H9 (cell line): Measurements from ENCODE around the gene THAP5. TPM values are rescaled to one million over a fixed set of nuclear protein-coding genes. Genes with fewer than 3 reads are reported as not detected.

ENCODE experiments used
- DNase-seq: peaks from one replicate; pipeline ENCODE4 v3.0.0-alpha.2; 2017
- H2AFZ ChIP-seq: one replicate; pipeline ENCODE4 v1.6.1; 2013; ENCODE audit warnings: mild to moderate bottlenecking, low read length, control low read depth, moderate library complexity
- H2AK5ac ChIP-seq: 2 replicates; pipeline ENCODE4 v1.6.1; 2013; ENCODE audit warnings: low read length, control low read depth, mixed read lengths; ENCODE audit not compliant: insufficient read length
- H2BK120ac ChIP-seq: one replicate; pipeline ENCODE4 v1.6.1; 2013; ENCODE audit warnings: low read depth, mild to moderate bottlenecking, low read length, control low read depth, inconsistent platforms; ENCODE audit not compliant: poor library complexity, severe bottlenecking
- H2BK12ac ChIP-seq: 2 replicates; pipeline ENCODE4 v1.6.1; 2013; ENCODE audit warnings: low read length, control low read depth, mixed read lengths, low read depth; ENCODE audit not compliant: insufficient read length
- H2BK15ac ChIP-seq: 2 replicates; pipeline ENCODE4 v1.6.1; 2013; ENCODE audit warnings: low read depth, low read length, control low read depth
- H2BK20ac ChIP-seq: one replicate; pipeline ENCODE4 v1.6.1; 2013; ENCODE audit warnings: low read depth, mild to moderate bottlenecking, low read length, control low read depth, inconsistent platforms; ENCODE audit not compliant: poor library complexity, severe bottlenecking
- H2BK5ac ChIP-seq: 2 replicates; pipeline ENCODE4 v1.6.1; 2013; ENCODE audit warnings: low read length, control low read depth, mixed read lengths; ENCODE audit not compliant: insufficient read length
- H3K14ac ChIP-seq: 2 replicates; pipeline ENCODE4 v1.6.1; 2013; ENCODE audit warnings: low read length, control low read depth; ENCODE audit not compliant: insufficient read depth
- H3K18ac ChIP-seq: 2 replicates; pipeline ENCODE4 v1.6.1; 2013; ENCODE audit warnings: low read depth, mild to moderate bottlenecking, mixed read lengths, low read length, control low read depth; ENCODE audit not compliant: insufficient read length
- H3K23ac ChIP-seq: 2 replicates; pipeline ENCODE4 v1.6.1; 2013; ENCODE audit warnings: low read length, control low read depth, mixed read lengths, low read depth; ENCODE audit not compliant: insufficient read length
- H3K23me2 ChIP-seq: 2 replicates; pipeline ENCODE4 v1.6.1; 2013; ENCODE audit warnings: low read depth, mild to moderate bottlenecking, mixed read lengths, low read length, control low read depth; ENCODE audit not compliant: insufficient read length, poor library complexity, severe bottlenecking
- H3K27ac ChIP-seq: 2 replicates; pipeline ENCODE4 v1.5.1; 2013; ENCODE audit warnings: low read length, control low read depth, mixed read lengths, low read depth; ENCODE audit not compliant: insufficient read length
- H3K27me3 ChIP-seq: 2 replicates; pipeline ENCODE4 v1.6.1; 2013; ENCODE audit warnings: low read length, control low read depth, inconsistent platforms; ENCODE audit not compliant: insufficient read depth
- H3K4ac ChIP-seq: 2 replicates; pipeline ENCODE4 v1.6.1; 2013; ENCODE audit warnings: low read depth, mild to moderate bottlenecking, control low read depth, inconsistent platforms, low read length, moderate library complexity
- H3K4me1 ChIP-seq: 2 replicates; pipeline ENCODE4 v1.6.1; 2013; ENCODE audit warnings: low read length, control low read depth, inconsistent platforms; ENCODE audit not compliant: insufficient read depth
- H3K4me2 ChIP-seq: 2 replicates; pipeline ENCODE4 v1.6.1; 2013; ENCODE audit warnings: low read length, control low read depth, mixed read lengths; ENCODE audit not compliant: insufficient read length, insufficient read depth
- H3K56ac ChIP-seq: 2 replicates; pipeline ENCODE4 v1.6.1; 2013; ENCODE audit warnings: low read depth, mild to moderate bottlenecking, mixed read lengths, low read length, control low read depth; ENCODE audit not compliant: insufficient read length
- H3K79me1 ChIP-seq: 2 replicates; pipeline ENCODE4 v1.6.1; 2013; ENCODE audit warnings: low read depth, mild to moderate bottlenecking, moderate library complexity, low read length, control low read depth, inconsistent platforms; ENCODE audit not compliant: insufficient read depth, poor library complexity, severe bottlenecking
- H3K79me2 ChIP-seq: 2 replicates; pipeline ENCODE4 v1.6.1; 2013; ENCODE audit warnings: low read length, control low read depth, inconsistent platforms; ENCODE audit not compliant: insufficient read depth
- H3K9ac ChIP-seq: 2 replicates; pipeline ENCODE4 v1.6.1; 2013; ENCODE audit warnings: low read length, control low read depth, mixed read lengths; ENCODE audit not compliant: insufficient read length; ENCODE audit errors: extremely low read depth
- H3K9me3 ChIP-seq: one replicate; pipeline ENCODE4 v1.6.1; 2013; ENCODE audit warnings: low read depth, low read length, inconsistent platforms; ENCODE audit not compliant: control insufficient read depth
- H3T11ph ChIP-seq: one replicate; pipeline ENCODE4 v1.6.1; 2013; ENCODE audit warnings: mild to moderate bottlenecking, low read length, control low read depth, inconsistent platforms
- H4K20me1 ChIP-seq: one replicate; pipeline ENCODE4 v1.6.1; 2013; ENCODE audit not compliant: control insufficient read depth, insufficient read length, insufficient read depth
- H4K5ac ChIP-seq: 2 replicates; pipeline ENCODE4 v1.6.1; 2013; ENCODE audit warnings: low read depth, mild to moderate bottlenecking, mixed read lengths, low read length, control low read depth; ENCODE audit not compliant: insufficient read length
- H4K8ac ChIP-seq: replicated peaks from 2 replicates; pipeline ENCODE4 v1.6.1; 2013; ENCODE audit warnings: low read length, control low read depth, mixed read lengths, low read depth; ENCODE audit not compliant: insufficient read length
- H4K91ac ChIP-seq: 2 replicates; pipeline ENCODE4 v1.6.1; 2013; ENCODE audit warnings: low read depth, mild to moderate bottlenecking, moderate library complexity, mixed read lengths, low read length, control low read depth; ENCODE audit not compliant: insufficient read length
- H3K27ac Mint-ChIP-seq, 3 experiments: 2 replicates in 2 of 3; 3 replicates in 1 of 3; pipeline ENCODE4 v1.8.0; 2020 to 2021; ENCODE audit warnings: mixed read lengths in 3 of 3, mild to moderate bottlenecking in 1 of 3, moderate library complexity in 1 of 3
- H3K27me3 Mint-ChIP-seq: 2 replicates; pipeline ENCODE4 v1.8.0; 2021; ENCODE audit warnings: low read depth, mild to moderate bottlenecking, moderate library complexity, mixed read lengths
- H3K36me3 Mint-ChIP-seq, 3 experiments: 2 replicates in 2 of 3; 3 replicates in 1 of 3; pipeline ENCODE4 v1.8.0; 2020 to 2021; ENCODE audit warnings: low read depth in 3 of 3, mixed read lengths in 3 of 3; ENCODE audit not compliant: insufficient read depth in 1 of 3
- H3K4me1 Mint-ChIP-seq, 2 experiments: 2 replicates each; pipeline ENCODE4 v1.8.0; 2020; ENCODE audit warnings: mixed read lengths in 2 of 2
- H3K4me3 Mint-ChIP-seq, 2 experiments: 2 replicates in 1 of 2; 3 replicates in 1 of 2; pipeline ENCODE4 v1.8.0; 2020 to 2021; ENCODE audit warnings: mild to moderate bottlenecking in 2 of 2, mixed read lengths in 2 of 2, moderate library complexity in 1 of 2
- H3K9me3 Mint-ChIP-seq, 2 experiments: 2 replicates in 1 of 2; 3 replicates in 1 of 2; pipeline ENCODE4 v1.8.0; 2020; ENCODE audit warnings: mild to moderate bottlenecking in 2 of 2, mixed read lengths in 2 of 2, moderate library complexity in 1 of 2
- CTCF ChIP-seq: fragments of 200-600 bp; sonication (generic); conservative IDR thresholded peaks from 3 replicates; pipeline ENCODE4 v1.8.0; 2021; ENCODE audit warnings: antibody characterized with exemption, mild to moderate bottlenecking
- WGBS: extraction: QIAGEN DNeasy Blood & Tissue Kit; methylation state at CpG from one replicate; pipeline ENCODE4 v1.1.7; 2013; ENCODE audit warnings: missing lambda C conversion rate, low lambda C conversion rate, mixed read lengths; ENCODE audit not compliant: insufficient read length; ENCODE audit errors: extremely low coverage; 5-methylcytosine and 5-hydroxymethylcytosine counted together
- total RNA-seq: library from RNA; stranded (reverse); gene quantifications from 2 replicates; pipeline ENCODE4 v1.2.1, GENCODE V29; 2021

The THAP5 gene
- total RNA-seq, 1 experiment from 2014 or later: 20.6 TPM

GRCh38 chr7:108535744-108536143 lies 33.8 kb downstream of the THAP5 start:
- H2BK120ac ChIP-seq: no peak overlapping the region
- H3K4ac ChIP-seq: no peak overlapping the region
- no peak overlapping the region for H3K9ac ChIP-seq
- no peak for DNase-seq
- Mint-ChIP-seq H3K36me3 (peaks cover 0 to 15% (median 9%) of the 10 kb centered on the region in 3 experiments; a peak in 5 of 7 replicates), H3K9me3 (peaks cover 7% of the 10 kb centered on the region in 2 experiments; a peak in 4 of 5 replicates), H3K27ac (no peak overlapping the region), H3K4me3 (no peak overlapping the region), H3K27me3 (no peaks in the 10 kb centered on the region), H3K4me1 (peaks cover 4 to 8% of the 10 kb centered on the region in 2 experiments; a peak in 2 of 4 replicates)
- no peak overlapping the region for H3K4me2 ChIP-seq
- no peaks in the 10 kb centered on the region for H3K9me3 ChIP-seq
- no peak overlapping the region for H4K8ac ChIP-seq
- no peak overlapping the region for H4K5ac ChIP-seq
- H3K56ac ChIP-seq: no peak overlapping the region
- H4K91ac ChIP-seq: no peak overlapping the region
- no peak for TF ChIP-seq CTCF
- no peak overlapping the region for H2AFZ ChIP-seq
- no peaks in the 10 kb centered on the region for H3K79me1 ChIP-seq
- no CpG with 5 or more reads among the region's 1 CpG for WGBS
- H2BK20ac ChIP-seq: no peak overlapping the region
- no peak overlapping the region for H2AK5ac ChIP-seq
- no peak overlapping the region for H3K27ac ChIP-seq
- H2BK15ac ChIP-seq: no peak overlapping the region
- H3K79me2 ChIP-seq: no peaks in the 10 kb centered on the region
- H3K27me3 ChIP-seq: no peaks in the 10 kb centered on the region
- no peak overlapping the region for H2BK12ac ChIP-seq
- no peak overlapping the region for H3K23ac ChIP-seq
- no peak overlapping the region for H3K14ac ChIP-seq
- no peak overlapping the region for H3K18ac ChIP-seq
- no peaks in the 10 kb centered on the region for H4K20me1 ChIP-seq
- H3T11ph ChIP-seq: no peak overlapping the region
- no peak overlapping the region for H2BK5ac ChIP-seq
- H3K4me1 ChIP-seq: no peaks in the 10 kb centered on the region
- H3K23me2 ChIP-seq: no peaks in the 10 kb centered on the region
